ENCODE data around the gene ARL15. TPM values are rescaled to one million over a fixed set of nuclear protein-coding genes. Genes with fewer than 3 reads are reported as not detected.

Gene ARL15
- total and polyA plus RNA-seq, 9 donors = 14.9 to 34.0 (median 19.2) TPM

GRCh38 chr5:54217826-54218503, 92.4 kb downstream of the ARL15 start:
- Histone ChIP-seq H3K36me3 (no peaks in the 10 kb centered on the region), H3K4me3 (no peak overlapping the region), H3K4me1 (ENCODE audit: insufficient read depth) (no peaks in the 10 kb centered on the region), H3K27ac (no peak overlapping the region), H3K9me3 (no peaks in the 10 kb centered on the region), H3K27me3 (no peaks in the 10 kb centered on the region)
- intact Hi-C loops (cut with DNase I) = loop anchor here in 2 of 4 donors (5.0 to 10.0 kb wide), 2 partner anchors 733 to 736 kb away; partner anchors contain the start of gene FST (in 2 of the 2)
- DNase-seq = peak in 2 of 5 donors; percentile 14 to 45
- WGBS, 3 donors = 53 to 59% (median 54%) methylated on average over 8 of the region's 8 CpGs
- peak; percentile 35 to 64 (median 53) for TF ChIP-seq CTCF (IDR thresholded peaks at IDR 0.05)
- TF ChIP-seq EP300 (IDR thresholded peaks at IDR 0.05) = no peak
- TF ChIP-seq POLR2A (IDR thresholded peaks at IDR 0.05) = no peak

- 92 to 95% (median 92%) methylated on average over 12 of the region's 12 CpGs for WGBS, 3 donors
- H3K9me3 ChIP-seq = no peaks in the 10 kb centered on the region
- TF ChIP-seq EP300 (IDR thresholded peaks at IDR 0.05) (no peak), CTCF (IDR thresholded peaks at IDR 0.05) (no peak)
- intact Hi-C loops (cut with DNase I) = loop anchor here in 2 of 4 donors (5.0 to 10.0 kb wide), 2 partner anchors 730 to 733 kb away; partner anchors contain the start of gene FST (in 2 of the 2)
- DNase-seq = no peak
- H3K27me3 ChIP-seq = no peaks in the 10 kb centered on the region
- no peak overlapping the region for H3K4me3 ChIP-seq
- H3K27ac ChIP-seq = no peak overlapping the region
- no peaks in the 10 kb centered on the region for H3K36me3 ChIP-seq
- peaks cover 1% of the 10 kb centered on the region for H3K4me1 ChIP-seq (ENCODE audit: insufficient read depth)
Measured at GRCh38 chr5:54215233-54215736, 95.1 kb downstream of the ARL15 start.

- no peak for DNase-seq
- Histone ChIP-seq H3K36me3 (no peaks in the 10 kb centered on the region), H3K27ac (no peak overlapping the region), H3K9me3 (no peaks in the 10 kb centered on the region), H3K4me3 (no peak overlapping the region), H3K4me1 (ENCODE audit: insufficient read depth) (peaks cover 1% of the 10 kb centered on the region), H3K27me3 (no peaks in the 10 kb centered on the region)
- intact Hi-C loops (cut with DNase I) = loop anchor here in 2 of 4 donors (5.0 to 10.0 kb wide), 2 partner anchors 730 to 732 kb away; partner anchors contain the start of gene FST (in 2 of the 2)
- TF ChIP-seq POLR2A (IDR thresholded peaks at IDR 0.05) (no peak), CTCF (IDR thresholded peaks at IDR 0.05) (no peak), EP300 (IDR thresholded peaks at IDR 0.05) (no peak)
- WGBS, 3 donors = 90 to 98% (median 92%) methylated on average over 4 of the region's 4 CpGs
Measured at GRCh38 chr5:54214722-54215121, 95.7 kb downstream of the ARL15 start.

- H3K27me3 ChIP-seq = no peaks in the 10 kb centered on the region
- 92 to 97% (median 93%) methylated on average over 1 of the region's 1 CpG for WGBS, 3 donors
- intact Hi-C loops (cut with DNase I) = loop anchor here in 1 of 4 donors (10.0 kb wide), 1 partner anchor 728 kb away; the partner anchor contains the start of gene FST
Measured at GRCh38 chr5:54212331-54212730, 98.0 kb downstream of the ARL15 start.

More at GRCh38 chr5:54212331-54212730, 98.0 kb downstream of the ARL15 start:
- Histone ChIP-seq H3K4me1 (ENCODE audit: insufficient read depth) (peaks cover 1% of the 10 kb centered on the region), H3K36me3 (no peaks in the 10 kb centered on the region), H3K4me3 (no peak overlapping the region), H3K27ac (no peak overlapping the region), H3K9me3 (no peaks in the 10 kb centered on the region)
- DNase-seq = no peak
- TF ChIP-seq POLR2A (IDR thresholded peaks at IDR 0.05) (no peak), CTCF (IDR thresholded peaks at IDR 0.05) (no peak), EP300 (IDR thresholded peaks at IDR 0.05) (no peak)
